Tibial nerve (tissue), 4 donors: ENCODE measurements around the gene NKD2. TPM values are rescaled to one million over a fixed set of nuclear protein-coding genes. Genes with fewer than 3 reads are reported as not detected.

ENCODE experiments used
- DNase-seq, 2 donors: peaks; one replicate each; pipeline ENCODE4 v3.0.0-alpha.2; 2019; ENCODE audit warnings: low spot score in 2 of 2
- H3K27ac ChIP-seq, 4 donors: fragments of 200-600 bp; sonication (generic) in 3 of 4; one replicate each; pipeline ENCODE4 v1.5.1; 2017 to 2019; ENCODE audit warnings: mild to moderate bottlenecking in 1 of 4
- H3K27me3 ChIP-seq, 2 donors: fragments of 200-600 bp; sonication (generic) in 1 of 2; one replicate each; pipeline versions ENCODE4 v1.5.1 to v1.6.0; 2017 to 2019
- H3K36me3 ChIP-seq, 3 donors: fragments of 200-600 bp; sonication (generic); one replicate each; pipeline ENCODE4 v1.5.1; 2018 to 2019
- H3K4me1 ChIP-seq, 4 donors: fragments of 200-600 bp; sonication (generic) in 3 of 4; one replicate each; pipeline ENCODE4 v1.5.1; 2017 to 2019
- H3K4me3 ChIP-seq, 4 donors: fragments of 200-600 bp; sonication (generic) in 3 of 4; one replicate each; pipeline ENCODE4 v1.5.1; 2017 to 2019; ENCODE audit warnings: mild to moderate bottlenecking in 1 of 4, moderate library complexity in 1 of 4
- H3K9me3 ChIP-seq, 4 donors: fragments of 200-600 bp; sonication (generic) in 3 of 4; one replicate each; pipeline ENCODE4 v1.5.1; 2017 to 2019
- EP300 ChIP-seq, 2 donors: sonication (generic); formaldehyde crosslinking; IDR thresholded peaks; one replicate each; pipeline ENCODE4 v1.6.1; 2017; ENCODE audit warnings: antibody characterized with exemption in 2 of 2, mild to moderate bottlenecking in 1 of 2
- POLR2A ChIP-seq, 2 donors: fragments of 450-650 bp; IDR thresholded peaks; one replicate each; pipeline ENCODE4 v1.6.1; 2017; ENCODE audit warnings: antibody characterized with exemption in 2 of 2, mild to moderate bottlenecking in 2 of 2, moderate library complexity in 2 of 2
- WGBS, 2 donors: methylation state at CpG; one replicate each; pipeline ENCODE4 v1.1.5; 2018; 5-methylcytosine and 5-hydroxymethylcytosine counted together
- total RNA-seq, 4 donors: library from RNA; depleted of rRNA; stranded (reverse); fragments of >200 nt; gene quantifications; one replicate each; pipeline ENCODE4 v1.1.0, GENCODE V29; 2016
- TF ChIP-seq, protein P1 (sequence below), 5 experiments: fragments of 200-600 bp in 3 of 5; fragments of 450-650 bp in 2 of 5; sonication (generic) in 3 of 5; IDR thresholded peaks; one replicate each; pipeline ENCODE4 v1.5.1; 2016 to 2019; ENCODE audit warnings: antibody characterized with exemption in 5 of 5, mild to moderate bottlenecking in 3 of 5, moderate library complexity in 2 of 5

NKD2 gene
- total RNA-seq, 4 donors from 2014 or later = 0.60 to 4.7 TPM; not detected in 2

DNA sequence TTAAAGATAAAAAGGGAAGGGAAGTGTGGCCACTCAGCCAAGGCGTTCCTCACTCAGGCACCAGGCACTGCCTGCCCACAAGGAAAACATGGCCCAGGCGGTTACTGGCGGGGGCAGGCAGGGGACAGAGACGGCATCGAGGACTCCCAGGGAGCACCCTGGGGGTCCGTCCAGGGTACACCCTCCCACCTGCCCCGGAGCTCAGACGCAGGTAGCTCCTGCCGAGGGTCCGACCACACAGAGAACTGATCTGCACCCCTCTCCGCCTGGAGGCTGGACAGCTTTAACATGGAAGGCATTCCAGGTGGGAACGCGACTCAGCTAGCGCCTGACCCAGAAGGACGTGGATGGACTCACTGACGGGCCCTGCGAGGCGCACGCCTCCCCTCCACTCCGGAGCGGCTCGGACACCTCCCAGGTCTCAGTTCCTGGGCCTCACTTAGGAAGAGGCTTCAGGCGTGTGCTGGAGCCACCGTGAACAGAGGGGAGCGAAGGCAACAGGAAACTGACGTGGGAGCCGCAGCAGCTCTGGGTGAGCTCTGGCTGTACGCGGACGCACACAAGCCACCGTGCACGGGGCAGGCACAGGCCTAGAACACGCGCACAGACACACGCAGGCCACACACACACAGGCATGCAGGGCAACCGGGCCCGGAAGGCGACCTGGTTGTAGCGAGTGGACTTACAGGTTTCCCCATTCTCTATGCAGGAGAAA lies 47.5 kb downstream of the NKD2 start:
- no peak for TF ChIP-seq EP300 (IDR thresholded peaks at IDR 0.05)
- no peak for TF ChIP-seq POLR2A (IDR thresholded peaks at IDR 0.05)
- TF ChIP-seq, protein P1, sequence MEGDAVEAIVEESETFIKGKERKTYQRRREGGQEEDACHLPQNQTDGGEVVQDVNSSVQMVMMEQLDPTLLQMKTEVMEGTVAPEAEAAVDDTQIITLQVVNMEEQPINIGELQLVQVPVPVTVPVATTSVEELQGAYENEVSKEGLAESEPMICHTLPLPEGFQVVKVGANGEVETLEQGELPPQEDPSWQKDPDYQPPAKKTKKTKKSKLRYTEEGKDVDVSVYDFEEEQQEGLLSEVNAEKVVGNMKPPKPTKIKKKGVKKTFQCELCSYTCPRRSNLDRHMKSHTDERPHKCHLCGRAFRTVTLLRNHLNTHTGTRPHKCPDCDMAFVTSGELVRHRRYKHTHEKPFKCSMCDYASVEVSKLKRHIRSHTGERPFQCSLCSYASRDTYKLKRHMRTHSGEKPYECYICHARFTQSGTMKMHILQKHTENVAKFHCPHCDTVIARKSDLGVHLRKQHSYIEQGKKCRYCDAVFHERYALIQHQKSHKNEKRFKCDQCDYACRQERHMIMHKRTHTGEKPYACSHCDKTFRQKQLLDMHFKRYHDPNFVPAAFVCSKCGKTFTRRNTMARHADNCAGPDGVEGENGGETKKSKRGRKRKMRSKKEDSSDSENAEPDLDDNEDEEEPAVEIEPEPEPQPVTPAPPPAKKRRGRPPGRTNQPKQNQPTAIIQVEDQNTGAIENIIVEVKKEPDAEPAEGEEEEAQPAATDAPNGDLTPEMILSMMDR (IDR thresholded peaks at IDR 0.05) = no peak
- WGBS, 2 donors = 89 to 90% methylated on average over 19 to 39 of the region's 39 CpGs
- H3K27me3 ChIP-seq = no peaks in the 10 kb centered on the region
- H3K36me3 ChIP-seq = peaks cover 0 to 97% (median 0%) of the 10 kb centered on the region in 3 donors
- H3K4me1 ChIP-seq = no peaks in the 10 kb centered on the region
- no peaks in the 10 kb centered on the region for H3K9me3 ChIP-seq
- DNase-seq = no peak
- no peak overlapping the region for H3K4me3 ChIP-seq
- H3K27ac ChIP-seq = no peak overlapping the region

DNA sequence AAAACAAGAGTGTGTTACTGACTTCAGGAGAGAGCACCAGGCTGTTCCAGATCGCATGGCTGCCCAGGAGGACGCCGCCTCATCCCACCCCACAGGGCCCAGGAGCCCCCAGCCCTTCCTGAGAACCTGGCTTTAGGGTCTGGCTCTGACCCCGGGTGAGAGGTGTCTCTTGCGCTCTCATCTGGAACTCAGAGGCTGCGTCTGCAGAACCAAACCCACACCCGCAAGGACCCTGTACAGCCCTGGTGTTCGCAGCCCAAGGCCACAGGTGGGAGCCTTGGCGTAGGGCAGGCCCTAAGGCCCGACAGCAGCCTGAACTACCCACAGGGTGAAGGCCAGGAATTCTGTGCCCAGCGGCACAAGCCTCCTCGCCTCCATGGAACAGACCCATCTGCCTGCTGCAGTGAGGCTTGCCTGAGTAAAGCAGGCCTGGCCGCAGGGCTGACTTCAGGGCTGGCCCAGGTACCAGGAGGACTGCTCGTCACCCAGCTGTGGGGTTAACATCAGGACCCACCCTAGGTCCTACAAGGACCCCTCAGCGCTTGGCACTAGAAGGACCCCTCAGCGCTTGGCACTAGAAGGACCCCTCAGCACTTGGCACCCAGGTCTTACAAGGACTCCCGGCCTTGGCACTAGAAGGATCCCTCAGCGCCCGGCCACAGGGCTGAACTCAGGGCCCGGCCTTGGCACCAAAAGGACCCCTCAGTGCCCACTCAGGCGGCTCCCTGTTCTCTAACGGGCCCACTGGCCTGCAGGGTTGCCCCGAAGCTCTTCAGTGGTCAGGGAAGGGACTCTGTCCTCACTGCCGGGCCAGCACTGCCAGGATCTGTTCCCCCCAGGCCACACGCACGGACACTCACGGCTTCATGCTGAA lies 48.2 kb downstream of the NKD2 start:
- H3K36me3 ChIP-seq = peaks cover 0 to 91% (median 0%) of the 10 kb centered on the region in 3 donors
- no peak overlapping the region for H3K4me3 ChIP-seq
- no peaks in the 10 kb centered on the region for H3K27me3 ChIP-seq
- H3K9me3 ChIP-seq = no peaks in the 10 kb centered on the region
- no peak for DNase-seq
- H3K27ac ChIP-seq = no peak overlapping the region
- no peaks in the 10 kb centered on the region for H3K4me1 ChIP-seq
- WGBS, 2 donors = 88 to 90% methylated on average over 21 to 22 of the region's 27 CpGs
- TF ChIP-seq EP300 (IDR thresholded peaks at IDR 0.05) (no peak), POLR2A (IDR thresholded peaks at IDR 0.05) (no peak)
- TF ChIP-seq, protein P1 (IDR thresholded peaks at IDR 0.05) = no peak

DNA sequence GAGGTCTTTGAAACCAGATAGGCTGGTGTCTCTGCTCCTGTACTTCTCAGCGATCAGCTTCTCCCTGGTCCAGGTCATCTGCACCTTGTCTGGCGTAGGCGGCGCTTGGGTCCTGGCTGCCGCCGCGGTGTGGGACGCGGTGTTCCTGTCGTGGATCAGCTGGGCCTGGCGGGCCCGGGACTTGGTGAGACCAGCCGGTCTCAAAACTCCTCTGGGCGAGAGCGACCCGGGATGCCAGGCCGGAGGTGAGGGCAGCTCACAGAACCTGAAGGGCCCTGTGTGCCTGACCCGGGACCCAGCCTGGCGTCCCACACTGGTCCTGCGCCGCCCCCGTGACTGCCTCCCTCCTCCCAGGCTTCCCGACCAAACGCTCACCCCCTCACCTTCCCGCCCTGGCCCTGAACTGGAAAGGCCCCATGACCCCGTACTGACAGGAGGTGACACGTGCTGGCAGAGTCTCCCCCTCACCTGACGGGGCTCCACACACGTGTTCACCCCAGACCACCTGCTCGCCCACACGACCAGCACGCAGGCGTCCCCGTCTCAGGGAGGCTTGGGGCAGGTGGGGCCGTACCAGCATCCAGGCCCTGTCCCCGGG lies 49.0 kb downstream of the NKD2 start:
- no peak overlapping the region for H3K27ac ChIP-seq

DNA sequence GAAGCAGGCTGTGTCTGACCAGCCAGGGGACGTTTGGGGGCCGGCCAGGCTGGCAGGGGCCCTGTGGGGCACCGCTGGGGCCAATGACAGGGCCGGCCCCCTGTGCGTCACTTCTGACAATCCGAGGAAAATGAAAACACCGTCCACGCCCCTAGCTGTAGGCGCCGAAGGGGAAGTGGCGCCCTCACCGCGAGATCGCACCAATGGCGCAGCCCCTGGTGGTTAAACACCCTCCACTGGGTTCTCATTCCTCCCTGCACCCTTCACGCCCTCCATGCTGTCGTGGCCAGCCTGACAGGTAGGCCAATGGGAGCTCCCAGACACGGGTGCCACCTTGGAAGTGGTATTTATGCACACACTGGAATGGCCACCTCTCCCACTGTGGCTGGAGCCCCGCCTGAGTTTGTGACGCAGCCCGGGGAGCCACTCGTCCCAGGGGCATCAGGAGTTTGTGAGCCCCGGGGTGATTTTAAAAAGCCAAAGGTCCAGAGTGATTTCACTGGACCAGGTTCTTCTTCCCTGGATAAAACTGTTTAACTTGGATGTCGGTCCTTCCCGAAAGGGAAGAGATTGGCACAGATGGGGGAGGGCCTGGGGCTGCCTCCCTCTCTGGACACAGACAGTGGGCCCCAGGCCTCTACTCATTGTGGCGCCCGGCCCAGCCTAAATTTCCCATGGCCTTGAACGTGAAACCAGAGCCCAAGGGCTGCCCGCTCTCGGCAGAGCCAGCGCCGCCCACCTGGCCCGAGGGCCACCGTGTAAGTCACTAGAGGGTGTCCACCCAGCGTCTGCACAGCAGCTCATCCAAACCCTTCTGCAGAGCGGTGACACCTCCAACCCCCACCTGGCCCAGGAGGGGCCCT lies 49.7 kb downstream of the NKD2 start:
- Histone ChIP-seq H3K4me1 (no peaks in the 10 kb centered on the region), H3K9me3 (no peaks in the 10 kb centered on the region), H3K4me3 (no peak overlapping the region), H3K27me3 (no peaks in the 10 kb centered on the region), H3K36me3 (peaks cover 0 to 91% (median 0%) of the 10 kb centered on the region in 3 donors), H3K27ac (no peak overlapping the region)
- no peak for DNase-seq
- TF ChIP-seq, protein P1 (IDR thresholded peaks at IDR 0.05) = no peak
- no peak for TF ChIP-seq POLR2A (IDR thresholded peaks at IDR 0.05)
- no peak for TF ChIP-seq EP300 (IDR thresholded peaks at IDR 0.05)
- WGBS, 2 donors = 89 to 96% methylated on average over 31 to 35 of the region's 36 CpGs

More for the DNA sequence above, 49.0 kb downstream of the NKD2 start:
- H3K4me1 ChIP-seq = no peaks in the 10 kb centered on the region
- 85 to 87% methylated on average over 31 to 36 of the region's 36 CpGs for WGBS, 2 donors
- H3K4me3 ChIP-seq = no peak overlapping the region
- no peak for DNase-seq
- H3K9me3 ChIP-seq = no peaks in the 10 kb centered on the region
- H3K27me3 ChIP-seq = no peaks in the 10 kb centered on the region
- TF ChIP-seq EP300 (IDR thresholded peaks at IDR 0.05) (no peak), POLR2A (IDR thresholded peaks at IDR 0.05) (no peak)
- TF ChIP-seq, protein P1 (IDR thresholded peaks at IDR 0.05) = no peak
- H3K36me3 ChIP-seq = peaks cover 0 to 91% (median 0%) of the 10 kb centered on the region in 3 donors
